Measurements from ENCODE around the gene BBX.

Gene BBX

GRCh38 chr3:107522510-107523288, at the start of gene BBX:
Gene BBX, plus strand, starts transcription at chr3:107522962. Its CDS starts 187,499 bp downstream, at chr3:107710461.
- DNase-seq = peak; percentile 93

- no peak for DNase-seq
Measured at GRCh38 chr3:107476462-107476861, 46.3 kb upstream of the BBX start.

- no peak for DNase-seq
Measured at GRCh38 chr3:107487490-107487889, 35.3 kb upstream of the BBX start.

- no peak for DNase-seq
Measured at GRCh38 chr3:107488942-107489341, 33.8 kb upstream of the BBX start.

GRCh38 chr3:107493134-107493533, 29.6 kb upstream of the BBX start:
- no peak for DNase-seq

- no peak for DNase-seq
Measured at GRCh38 chr3:107496855-107497254, 25.9 kb upstream of the BBX start.

GRCh38 chr3:107498646-107499045, 24.1 kb upstream of the BBX start:
- DNase-seq = no peak

GRCh38 chr3:107506458-107506857, 16.3 kb upstream of the BBX start:
- no peak for DNase-seq

- DNase-seq = no peak
Measured at GRCh38 chr3:107508331-107508730, 14.4 kb upstream of the BBX start.

GRCh38 chr3:107512108-107512507, 10.7 kb upstream of the BBX start:
- DNase-seq = no peak

- no peak for DNase-seq
Measured at GRCh38 chr3:107514453-107514852, 8.3 kb upstream of the BBX start.

- no peak for DNase-seq
Measured at GRCh38 chr3:107516475-107516874, 6.3 kb upstream of the BBX start.

- DNase-seq = no peak
Measured at GRCh38 chr3:107520535-107520934, 2.2 kb upstream of the BBX start.

- no peak for DNase-seq
Measured at GRCh38 chr3:107521469-107522059, 1.2 kb upstream of the BBX start.

GRCh38 chr3:107523289-107523538, 452 bp downstream of the BBX start:
- DNase-seq = no peak

GRCh38 chr3:107523539-107524325, 970 bp downstream of the BBX start:
- peak; percentile 44 for DNase-seq

- no peak for DNase-seq
Measured at GRCh38 chr3:107524326-107524840, 1.6 kb downstream of the BBX start.

GRCh38 chr3:107524841-107525643, 2.3 kb downstream of the BBX start:
- DNase-seq = peak; percentile 41

GRCh38 chr3:107525644-107526305, 3.0 kb downstream of the BBX start:
- DNase-seq = no peak

GRCh38 chr3:107531917-107532469, 9.2 kb downstream of the BBX start:
- DNase-seq = no peak

- no peak for DNase-seq
Measured at GRCh38 chr3:107540857-107541256, 18.1 kb downstream of the BBX start.

GRCh38 chr3:107542665-107543064, 19.9 kb downstream of the BBX start:
- DNase-seq = no peak

All from CD4-positive, alpha-beta T cell treated with Interferon gamma for 1 hour (primary cell).